Panc1 (cell line): ENCODE measurements around the gene ZNF609. TPM values are rescaled to one million over a fixed set of nuclear protein-coding genes. Genes with fewer than 3 reads are reported as not detected.

Experiments used
- ATAC-seq: fragments of 200-7000 bp; cut with Tn5 transposase; 2 replicates; pipeline ENCODE4 v1.9.1; 2020; ENCODE audit warnings: mild to moderate bottlenecking, moderate library complexity
- BruUV-seq: library from RNA; stranded (reverse); fragments of 400-500 nt; replicated peaks from 2 replicates; lab custom pipeline; 2021; lab: Mats Ljungman, UMichigan
- CTCF ChIA-PET: fragments of 300-600 bp; sonication (Branson Sonifier 250); formaldehyde crosslinking; loops from one replicate; lab custom pipeline; 2022; ENCODE audit warnings: antibody characterized with exemption; lab: Charles Lee
- POLR2A ChIA-PET: fragments of 300-600 bp; sonication (Branson Sonifier 250); formaldehyde crosslinking; loops from one replicate; lab custom pipeline; 2022; ENCODE audit warnings: antibody characterized with exemption; lab: Charles Lee
- DNase-seq: peaks from one replicate; pipeline ENCODE4 v3.0.0-alpha.2; 2010; ENCODE audit warnings: low read depth, low spot score
- H3K27ac ChIP-seq: 2 replicates; pipeline ENCODE4 v1.5.1; 2011; ENCODE audit warnings: mild to moderate bottlenecking, low read length, inconsistent platforms
- H3K27me3 ChIP-seq: fragments of 200-500 bp; sonication (Bioruptor generic); 2 replicates; pipeline ENCODE4 v1.6.0; 2014; ENCODE audit warnings: low read length, inconsistent platforms; ENCODE audit not compliant: control insufficient read depth, insufficient read depth
- H3K36me3 ChIP-seq: fragments of 200-500 bp; sonication (Bioruptor generic); 2 replicates; pipeline ENCODE4 v1.5.1; 2014; ENCODE audit warnings: inconsistent platforms, mild to moderate bottlenecking, low read length, moderate library complexity; ENCODE audit not compliant: control insufficient read depth, insufficient read depth
- H3K4me1 ChIP-seq: 2 replicates; pipeline ENCODE4 v1.5.1; 2011; ENCODE audit warnings: inconsistent platforms, mild to moderate bottlenecking, low read length, moderate library complexity; ENCODE audit not compliant: control insufficient read depth, insufficient read depth
- H3K4me3 ChIP-seq, 2 experiments: 2 replicates each; pipeline ENCODE4 v1.5.1; 2011 to 2012; ENCODE audit warnings: low read depth in 2 of 2, low read length in 2 of 2, mild to moderate bottlenecking in 2 of 2, inconsistent platforms in 1 of 2, moderate library complexity in 1 of 2
- H3K9me3 ChIP-seq: fragments of 200-500 bp; sonication (Bioruptor generic); 2 replicates; pipeline ENCODE4 v1.5.1; 2014; ENCODE audit warnings: low read depth, mild to moderate bottlenecking, inconsistent platforms, low read length, moderate library complexity; ENCODE audit not compliant: control insufficient read depth, insufficient read depth
- POLR2AphosphoS5 ChIP-seq: IDR thresholded peaks from 2 replicates; pipeline ENCODE4 v1.6.1; 2012; ENCODE audit warnings: mild to moderate bottlenecking, low read depth, low read length, moderate library complexity
- REST ChIP-seq, 2 experiments: IDR thresholded peaks; 2 replicates each; pipeline ENCODE4 v1.6.1; 2011 to 2012; ENCODE audit warnings: low read depth in 2 of 2, control low read depth in 1 of 2, low read length in 1 of 2, mild to moderate bottlenecking in 1 of 2, moderate library complexity in 1 of 2; ENCODE audit not compliant: insufficient read depth in 1 of 2
- SIN3A ChIP-seq: IDR thresholded peaks from 2 replicates; pipeline ENCODE4 v1.6.1; 2012; ENCODE audit warnings: low read depth, mild to moderate bottlenecking, low read length, moderate library complexity, borderline replicate concordance; ENCODE audit not compliant: insufficient read depth
- TCF7L2 ChIP-seq: IDR thresholded peaks from 2 replicates; pipeline ENCODE4 v1.6.1; 2011; ENCODE audit warnings: mild to moderate bottlenecking, low read depth, low read length, inconsistent platforms
- in situ Hi-C: cut with HindIII; loops from 2 replicates; pipeline ENCODE4 v1.10.0; 2016; ENCODE audit warnings: low sequenced_read_pairs, low pct_unique_long_range_greater_than_20kb
- intact Hi-C: fragments of 100-400 bp; cut with micrococcal nuclease; formaldehyde crosslinking; loops from one replicate; pipeline ENCODE4 v1.10.0; 2022; ENCODE audit not compliant: unreplicated experiment
- total RNA-seq: library from RNA; stranded (reverse); gene quantifications from one replicate; pipeline ENCODE4 v1.2.1, GENCODE V29; 2021; ENCODE audit not compliant: unreplicated experiment
- TF ChIP-seq, protein P1 (sequence below): fragments of 450-650 bp; IDR thresholded peaks from 2 replicates; pipeline ENCODE4 v1.5.1; 2017; ENCODE audit warnings: mild to moderate bottlenecking

The ZNF609 gene
- total RNA-seq, 1 experiment from 2014 or later: 47.2 TPM

- no peak for TF ChIP-seq POLR2AphosphoS5
- no peak for TF ChIP-seq SIN3A
- TF ChIP-seq TCF7L2: no peak
- TF ChIP-seq REST (IDR thresholded peaks at IDR 0.05; ENCODE audit: insufficient read depth in 1 of 2, low read depth in 2 of 2, low read length in 1 of 2): no peak
- TF ChIP-seq, protein P1, sequence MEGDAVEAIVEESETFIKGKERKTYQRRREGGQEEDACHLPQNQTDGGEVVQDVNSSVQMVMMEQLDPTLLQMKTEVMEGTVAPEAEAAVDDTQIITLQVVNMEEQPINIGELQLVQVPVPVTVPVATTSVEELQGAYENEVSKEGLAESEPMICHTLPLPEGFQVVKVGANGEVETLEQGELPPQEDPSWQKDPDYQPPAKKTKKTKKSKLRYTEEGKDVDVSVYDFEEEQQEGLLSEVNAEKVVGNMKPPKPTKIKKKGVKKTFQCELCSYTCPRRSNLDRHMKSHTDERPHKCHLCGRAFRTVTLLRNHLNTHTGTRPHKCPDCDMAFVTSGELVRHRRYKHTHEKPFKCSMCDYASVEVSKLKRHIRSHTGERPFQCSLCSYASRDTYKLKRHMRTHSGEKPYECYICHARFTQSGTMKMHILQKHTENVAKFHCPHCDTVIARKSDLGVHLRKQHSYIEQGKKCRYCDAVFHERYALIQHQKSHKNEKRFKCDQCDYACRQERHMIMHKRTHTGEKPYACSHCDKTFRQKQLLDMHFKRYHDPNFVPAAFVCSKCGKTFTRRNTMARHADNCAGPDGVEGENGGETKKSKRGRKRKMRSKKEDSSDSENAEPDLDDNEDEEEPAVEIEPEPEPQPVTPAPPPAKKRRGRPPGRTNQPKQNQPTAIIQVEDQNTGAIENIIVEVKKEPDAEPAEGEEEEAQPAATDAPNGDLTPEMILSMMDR: no peak
- Histone ChIP-seq H3K36me3 (peaks cover 4% of the 10 kb centered on the region; the same call in 1 of the 2 replicates), H3K27me3 (no peaks in the 10 kb centered on the region), H3K4me1 (no peaks in the 10 kb centered on the region; the same call in 1 of the 2 replicates), H3K4me3 (no peak overlapping the region), H3K27ac (no peak overlapping the region), H3K9me3 (no peaks in the 10 kb centered on the region)
- BruUV-seq: no TSS peak
- in situ Hi-C loops: no loop called here
- ChIA-PET POLR2A (interaction anchor here (0.5 kb wide), 1 partner anchor 41 kb away, joined by 12 read pairs; no protein-coding TSS in a partner anchor), CTCF (no interaction called here)
- DNase-seq (no peak), ATAC-seq (no peak)
- intact Hi-C loops: no loop called here
Measured at GRCh38 chr15:64503640-64504039, 43.3 kb downstream of the ZNF609 start.

DNA sequence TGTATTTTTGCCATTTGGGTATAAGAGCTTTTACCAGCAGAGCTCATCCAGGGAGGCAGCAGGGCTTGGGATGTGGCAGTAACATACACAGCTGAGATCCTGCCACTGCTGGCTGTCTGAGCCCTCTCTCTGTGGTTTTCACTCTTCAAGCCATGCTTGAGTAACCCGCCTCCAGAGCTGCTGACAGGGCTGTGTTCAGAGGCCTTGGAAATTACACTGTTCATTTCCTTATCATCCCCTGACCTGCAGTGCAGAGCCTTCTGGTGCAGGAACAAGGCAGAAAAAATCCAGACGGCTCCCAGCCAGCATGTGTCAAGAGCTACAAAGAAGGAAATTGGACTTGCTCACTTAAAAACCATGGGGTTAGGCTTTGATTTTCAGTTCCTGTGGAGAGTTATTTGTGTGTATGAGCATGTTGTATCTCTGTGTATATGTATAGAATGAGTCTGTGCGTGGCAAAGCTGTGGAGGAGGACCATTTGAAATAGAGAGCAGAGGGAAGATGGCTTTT lies 47.0 kb downstream of the ZNF609 start:
- Histone ChIP-seq H3K4me3 (no peak overlapping the region), H3K27me3 (no peaks in the 10 kb centered on the region), H3K27ac (no peak overlapping the region), H3K36me3 (peaks cover 6% of the 10 kb centered on the region), H3K4me1 (no peaks in the 10 kb centered on the region; the same call in 1 of the 2 replicates), H3K9me3 (no peaks in the 10 kb centered on the region)
- intact Hi-C loops: no loop called here
- ATAC-seq (no peak), DNase-seq (no peak)
- ChIA-PET CTCF (no interaction called here), POLR2A (no interaction called here)
- no TSS peak for BruUV-seq
- TF ChIP-seq TCF7L2 (no peak), POLR2AphosphoS5 (no peak), SIN3A (no peak), REST (IDR thresholded peaks at IDR 0.05; ENCODE audit: insufficient read depth in 1 of 2, low read depth in 2 of 2, low read length in 1 of 2) (no peak)
- TF ChIP-seq, protein P1: no peak
- in situ Hi-C loops: no loop called here
